H1 (cell line): Measurements from ENCODE around the gene KIAA0513.

Experiments
- CEBPB ChIP-seq: IDR thresholded peaks from 2 replicates; pipeline ENCODE4 v1.6.1; 2012; ENCODE audit warnings: low read depth, low read length
- CHD1 ChIP-seq: IDR thresholded peaks from 2 replicates; pipeline ENCODE4 v1.6.1; 2012; ENCODE audit warnings: low read depth, low read length, improper control_type of control experiment
- CTCF ChIP-seq, 3 experiments: IDR thresholded peaks; 1 replicate in 2 of 3; 2 replicates in 1 of 3; pipeline versions ENCODE4 v1.5.1 to v1.6.1; 2011; ENCODE audit warnings: low read length in 3 of 3, mild to moderate bottlenecking in 3 of 3, inconsistent platforms in 2 of 3, low read depth in 1 of 3, moderate library complexity in 1 of 3; ENCODE audit not compliant: insufficient read depth in 1 of 3; ENCODE audit errors: control extremely low read depth in 1 of 3
- EP300 ChIP-seq, 2 experiments: IDR thresholded peaks; 1 replicate in 1 of 2; 2 replicates in 1 of 2; pipeline ENCODE4 v1.6.1; 2011 to 2012; ENCODE audit warnings: low read depth in 2 of 2, low read length in 2 of 2, mild to moderate bottlenecking in 2 of 2, borderline replicate concordance in 1 of 2, inconsistent platforms in 1 of 2, moderate library complexity in 1 of 2
- EZH2 ChIP-seq: fragments of 200-600 bp; sonication (generic); IDR thresholded peaks from 2 replicates; pipeline ENCODE4 v1.7.1; 2012; ENCODE audit warnings: low read depth, mild to moderate bottlenecking, moderate library complexity, low read length, inconsistent platforms; ENCODE audit not compliant: severe bottlenecking
- GABPA ChIP-seq: IDR thresholded peaks from 2 replicates; pipeline ENCODE4 v1.6.1; 2011; ENCODE audit warnings: mild to moderate bottlenecking, low read length, moderate library complexity, borderline replicate concordance; ENCODE audit not compliant: insufficient read depth
- POLR2A ChIP-seq, 2 experiments: IDR thresholded peaks; 1 replicate in 1 of 2; 2 replicates in 1 of 2; pipeline ENCODE4 v1.6.1; 2011; ENCODE audit warnings: low read depth in 2 of 2, low read length in 2 of 2, mild to moderate bottlenecking in 2 of 2; ENCODE audit errors: control extremely low read depth in 1 of 2
- POLR2AphosphoS5 ChIP-seq: IDR thresholded peaks from 2 replicates; pipeline ENCODE4 v1.6.1; 2011; ENCODE audit warnings: low read depth, low read length
- SAP30 ChIP-seq: fragments of 300-600 bp; sonication (generic); IDR thresholded peaks from 2 replicates; pipeline ENCODE4 v1.7.1; 2012; ENCODE audit warnings: low read length, moderate library complexity, mild to moderate bottlenecking, inconsistent platforms; ENCODE audit not compliant: insufficient read depth, insufficient replicate concordance
- SP1 ChIP-seq: IDR thresholded peaks from 2 replicates; pipeline ENCODE4 v1.6.1; 2011; ENCODE audit warnings: low read depth, low read length

GRCh38 chr16:85037050-85037410 lies 9.4 kb downstream of the KIAA0513 start:
- TF ChIP-seq CTCF (IDR thresholded peaks at IDR 0.05; ENCODE audit: control extremely low read depth in 1 of 3, insufficient read depth in 1 of 3, low read depth in 1 of 3, low read length in 3 of 3) (no peak), POLR2A (IDR thresholded peaks at IDR 0.05; ENCODE audit: control extremely low read depth in 1 of 2, low read depth in 2 of 2, low read length in 2 of 2) (no peak), CEBPB (no peak), SAP30 (no peak), GABPA (no peak), EZH2 (no peak), CHD1 (no peak), POLR2AphosphoS5 (no peak), SP1 (no peak), EP300 (IDR thresholded peaks at IDR 0.05; ENCODE audit: borderline replicate concordance in 1 of 2, low read depth in 2 of 2, low read length in 2 of 2) (no peak)
